HEK293 (cell line): ENCODE results near the gene COX19.

Experiments
- CTCF ChIP-seq: fragments of 450-650 bp; formaldehyde crosslinking; IDR thresholded peaks from 2 replicates; pipeline ENCODE4 v1.5.1; 2016; ENCODE audit warnings: missing biosample characterization, missing genetic modification characterization
- EGR2 ChIP-seq: fragments of 450-650 bp; formaldehyde crosslinking; IDR thresholded peaks from 2 replicates; pipeline ENCODE4 v1.5.1; 2016; ENCODE audit warnings: low read depth, missing biosample characterization, missing genetic modification characterization
- KLF9 ChIP-seq: fragments of 450-650 bp; formaldehyde crosslinking; IDR thresholded peaks from 2 replicates; pipeline ENCODE4 v1.5.1; 2016; ENCODE audit warnings: missing biosample characterization, missing genetic modification characterization, low read depth
- REST ChIP-seq: fragments of 450-650 bp; formaldehyde crosslinking; IDR thresholded peaks from 2 replicates; pipeline ENCODE4 v1.5.1; 2016; ENCODE audit warnings: missing biosample characterization, missing genetic modification characterization
- SALL2 ChIP-seq: fragments of 450-650 bp; formaldehyde crosslinking; IDR thresholded peaks from 2 replicates; pipeline ENCODE4 v1.5.0; 2017; ENCODE audit warnings: missing biosample characterization, mild to moderate bottlenecking, missing genetic modification characterization, borderline replicate concordance
- SP2 ChIP-seq: fragments of 450-650 bp; formaldehyde crosslinking; IDR thresholded peaks from 2 replicates; pipeline ENCODE4 v1.5.1; 2016; ENCODE audit warnings: missing biosample characterization, missing genetic modification characterization
- YY1 ChIP-seq: fragments of 450-650 bp; formaldehyde crosslinking; IDR thresholded peaks from 2 replicates; pipeline ENCODE4 v1.5.1; 2018; ENCODE audit warnings: missing biosample characterization, missing genetic modification characterization
- ZFP37 ChIP-seq: fragments of 450-650 bp; formaldehyde crosslinking; IDR thresholded peaks from 2 replicates; pipeline ENCODE4 v1.5.1; 2016; ENCODE audit warnings: missing biosample characterization, missing genetic modification characterization
- TF ChIP-seq, protein P1 (sequence below): fragments of 450-650 bp; formaldehyde crosslinking; IDR thresholded peaks from 2 replicates; pipeline ENCODE4 v1.5.1; 2016; ENCODE audit warnings: missing biosample characterization, missing genetic modification characterization
- TF ChIP-seq, protein P2 (sequence below): fragments of 450-650 bp; IDR thresholded peaks from 2 replicates; pipeline ENCODE4 v1.5.1; 2018; ENCODE audit warnings: missing biosample characterization, missing genetic modification characterization
- TF ChIP-seq, protein P3 (sequence below): sonication (generic); formaldehyde crosslinking; IDR thresholded peaks from 2 replicates; pipeline ENCODE4 v1.8.1; 2022; ENCODE audit warnings: mild to moderate bottlenecking, moderate library complexity, missing genetic modification reagents

DNA sequence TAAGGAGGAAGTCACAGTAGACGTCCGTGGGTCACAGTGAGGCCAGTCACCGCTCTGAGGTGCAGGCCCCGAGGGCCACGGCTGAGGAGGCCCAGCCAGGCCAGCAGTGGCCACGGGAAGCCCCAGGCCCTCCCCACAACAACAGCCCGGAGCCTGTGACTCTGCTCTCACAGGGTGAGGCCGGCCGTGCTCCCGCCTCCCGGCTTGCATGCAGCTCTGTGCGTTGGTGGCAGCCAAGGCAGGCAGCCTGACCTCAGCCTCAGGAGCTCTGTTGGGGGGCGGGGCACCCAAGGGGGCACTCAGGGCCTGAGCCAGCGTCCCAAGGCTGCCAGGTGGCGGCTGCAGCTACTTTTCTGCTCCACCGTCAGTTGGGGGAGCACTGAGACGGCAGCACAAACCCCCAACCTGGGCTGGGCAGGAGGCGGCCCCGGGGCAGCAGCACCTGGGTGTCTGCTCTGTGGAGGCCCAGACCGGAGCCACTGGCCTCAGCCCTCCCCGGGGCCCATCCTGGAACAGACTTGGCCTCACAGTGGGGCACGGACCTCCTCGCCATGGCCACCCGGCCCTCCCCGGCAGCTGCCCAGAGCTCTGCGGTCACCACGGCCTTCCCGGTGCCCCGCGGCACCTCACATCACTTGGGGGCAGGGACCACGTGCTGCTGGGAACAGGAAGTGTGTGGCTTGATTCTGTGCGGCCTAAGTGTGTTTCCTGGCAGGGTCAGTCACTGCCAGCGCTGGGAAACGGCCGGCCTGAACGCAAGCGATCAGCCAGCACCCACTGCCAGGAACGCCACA lies 20.9 kb upstream of the COX19 start:
- no peak for TF ChIP-seq ZFP37
- TF ChIP-seq SP2 (tag by site-specific recombination): no peak
- TF ChIP-seq, protein P1, sequence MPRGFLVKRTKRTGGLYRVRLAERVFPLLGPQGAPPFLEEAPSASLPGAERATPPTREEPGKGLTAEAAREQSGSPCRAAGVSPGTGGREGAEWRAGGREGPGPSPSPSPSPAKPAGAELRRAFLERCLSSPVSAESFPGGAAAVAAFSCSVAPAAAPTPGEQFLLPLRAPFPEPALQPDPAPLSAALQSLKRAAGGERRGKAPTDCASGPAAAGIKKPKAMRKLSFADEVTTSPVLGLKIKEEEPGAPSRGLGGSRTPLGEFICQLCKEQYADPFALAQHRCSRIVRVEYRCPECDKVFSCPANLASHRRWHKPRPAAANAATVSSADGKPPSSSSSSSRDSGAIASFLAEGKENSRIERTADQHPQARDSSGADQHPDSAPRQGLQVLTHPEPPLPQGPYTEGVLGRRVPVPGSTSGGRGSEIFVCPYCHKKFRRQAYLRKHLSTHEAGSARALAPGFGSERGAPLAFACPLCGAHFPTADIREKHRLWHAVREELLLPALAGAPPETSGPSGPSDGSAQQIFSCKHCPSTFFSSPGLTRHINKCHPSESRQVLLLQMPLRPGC (tag by site-specific recombination): no peak
- no peak for TF ChIP-seq REST (tag by site-specific recombination)
- TF ChIP-seq CTCF (tag by site-specific recombination): no peak
- TF ChIP-seq, protein P2, sequence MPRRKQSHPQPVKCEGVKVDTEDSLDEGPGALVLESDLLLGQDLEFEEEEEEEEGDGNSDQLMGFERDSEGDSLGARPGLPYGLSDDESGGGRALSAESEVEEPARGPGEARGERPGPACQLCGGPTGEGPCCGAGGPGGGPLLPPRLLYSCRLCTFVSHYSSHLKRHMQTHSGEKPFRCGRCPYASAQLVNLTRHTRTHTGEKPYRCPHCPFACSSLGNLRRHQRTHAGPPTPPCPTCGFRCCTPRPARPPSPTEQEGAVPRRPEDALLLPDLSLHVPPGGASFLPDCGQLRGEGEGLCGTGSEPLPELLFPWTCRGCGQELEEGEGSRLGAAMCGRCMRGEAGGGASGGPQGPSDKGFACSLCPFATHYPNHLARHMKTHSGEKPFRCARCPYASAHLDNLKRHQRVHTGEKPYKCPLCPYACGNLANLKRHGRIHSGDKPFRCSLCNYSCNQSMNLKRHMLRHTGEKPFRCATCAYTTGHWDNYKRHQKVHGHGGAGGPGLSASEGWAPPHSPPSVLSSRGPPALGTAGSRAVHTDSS (tag by site-specific recombination): no peak
- no peak for TF ChIP-seq KLF9
- TF ChIP-seq YY1: no peak
- no peak for TF ChIP-seq EGR2 (tag by site-specific recombination)
- TF ChIP-seq SALL2 (tag by site-specific recombination): no peak
- TF ChIP-seq, protein P3, sequence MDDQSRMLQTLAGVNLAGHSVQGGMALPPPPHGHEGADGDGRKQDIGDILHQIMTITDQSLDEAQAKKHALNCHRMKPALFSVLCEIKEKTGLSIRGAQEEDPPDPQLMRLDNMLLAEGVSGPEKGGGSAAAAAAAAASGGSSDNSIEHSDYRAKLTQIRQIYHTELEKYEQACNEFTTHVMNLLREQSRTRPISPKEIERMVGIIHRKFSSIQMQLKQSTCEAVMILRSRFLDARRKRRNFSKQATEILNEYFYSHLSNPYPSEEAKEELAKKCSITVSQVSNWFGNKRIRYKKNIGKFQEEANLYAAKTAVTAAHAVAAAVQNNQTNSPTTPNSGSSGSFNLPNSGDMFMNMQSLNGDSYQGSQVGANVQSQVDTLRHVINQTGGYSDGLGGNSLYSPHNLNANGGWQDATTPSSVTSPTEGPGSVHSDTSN (CRISPR knock-in tag): no peak
